ENCODE data around the gene RAP1B. TPM values are rescaled to one million over a fixed set of nuclear protein-coding genes. Genes with fewer than 3 reads are reported as not detected.

RAP1B gene
- polyA plus RNA-seq, 1 donor (not counting 4 experiments of a cell fraction or from before 2014, with no cell fraction given) = 274 TPM

GRCh38 chr12:68699486-68699885 is 88.8 kb downstream of the RAP1B start:
- H3K4me3 ChIP-seq (ENCODE audit: control insufficient read depth in 2 of 3, extremely low read depth in 1 of 3, insufficient read depth in 2 of 3, low read depth in 1 of 3, low read length in 3 of 3) = no peak overlapping the region
- DNase-seq (ENCODE audit: low read depth, low spot score) = no peak
- no peak for FAIRE-seq
- H3K9me1 ChIP-seq (ENCODE audit: control insufficient read depth, extremely low read depth, insufficient read depth, low read length) = no peaks in the 10 kb centered on the region
- H3K27ac ChIP-seq (ENCODE audit: control insufficient read depth, insufficient read depth, low read length) = no peak overlapping the region
- no peaks in the 10 kb centered on the region for H3K79me2 ChIP-seq (ENCODE audit: control insufficient read depth, insufficient read depth, low read length)
- H4K20me1 ChIP-seq (ENCODE audit: control insufficient read depth, extremely low read depth, insufficient read depth, low read length) = no peaks in the 10 kb centered on the region
- H3K36me3 ChIP-seq (ENCODE audit: control insufficient read depth in 2 of 2, extremely low read depth in 1 of 2, insufficient read depth in 2 of 2, low read length in 2 of 2) = peaks cover 6 to 8% of the 10 kb centered on the region in 2 experiments
- dilution Hi-C loops (cut with MboI; ENCODE audit: extremely low pct_ligation_motif_present, low sequenced_read_pairs) = no loop called here
- no peaks in the 10 kb centered on the region for H3K27me3 ChIP-seq (ENCODE audit: control insufficient read depth, extremely low read depth, insufficient read depth, low read length)
- H3K9me3 ChIP-seq (ENCODE audit: control insufficient read depth, low read depth, low read length) = no peaks in the 10 kb centered on the region
- H3K9ac ChIP-seq (ENCODE audit: control insufficient read depth, extremely low read depth, insufficient read depth, low read length) = no peak overlapping the region
- no peak overlapping the region for H3K4me2 ChIP-seq (ENCODE audit: control insufficient read depth, extremely low read depth, insufficient read depth, low read depth, low read length)
- TF ChIP-seq EZH2 (IDR thresholded peaks at IDR 0.05; ENCODE audit: low read length) (no peak), CTCF (optimal IDR thresholded peaks at IDR 0.05 in 1 of 3, IDR thresholded peaks at IDR 0.05 in 1 of 3, conservative IDR thresholded peaks at IDR 0.05 in 1 of 3; ENCODE audit: extremely low read depth in 1 of 3, insufficient read depth in 2 of 3, low read length in 3 of 3) (no peak)
- H3K4me1 ChIP-seq (ENCODE audit: control insufficient read depth, extremely low read depth, insufficient read depth, low read length) = no peaks in the 10 kb centered on the region
- H2AFZ ChIP-seq (ENCODE audit: control insufficient read depth, low read length) = no peak overlapping the region

Small RNA genes within 50 kb of the gene (small RNA-seq; reads per million reads assigned to genes)
- gene RF00017 (ENCODE audit: insufficient read length in 3 of 3, low read depth in 3 of 3, low replicate concordance in 1 of 3) = 0 reads per million in 3 experiments
- 0 reads per million in 3 experiments for gene SNORA70G (ENCODE audit: insufficient read length in 3 of 3, low read depth in 3 of 3, low replicate concordance in 1 of 3)

Other genes with a start within 250 kb of the RAP1B start
- 35.3 to 71.7 TPM (median 52.0 TPM) in 3 replicates for gene NUP107, start 76.1 kb downstream of the RAP1B start, polyA plus RNA-seq
- gene SLC35E3, start 135.3 kb downstream of the RAP1B start, polyA plus RNA-seq = 4.0 to 9.9 TPM (median 5.4 TPM) in 3 replicates
- 24.0 to 55.0 TPM (median 28.0 TPM) in 3 replicates for gene MDM2, start 197.3 kb downstream of the RAP1B start, polyA plus RNA-seq